Cardiac muscle cell (in vitro differentiated cells and primary cell): ENCODE measurements around the gene GAS7. TPM values are rescaled to one million over a fixed set of nuclear protein-coding genes. Genes with fewer than 3 reads are reported as not detected.

ENCODE experiments used
- DNase-seq, 2 donors: peaks; one replicate each; pipeline versions ENCODE4 v3.0.0 to v3.0.0-alpha.2; 2010 to 2017; ENCODE audit warnings: low read depth in 1 of 2, low spot score in 1 of 2
- H3K27ac ChIP-seq: fragments of 200-600 bp; sonication (generic); 2 replicates; pipeline ENCODE4 v1.5.1; 2016
- H3K27me3 ChIP-seq: fragments of 200-600 bp; sonication (generic); 2 replicates; pipeline ENCODE4 v1.6.0; 2016; ENCODE audit warnings: control low read depth
- H3K36me3 ChIP-seq: fragments of 200-600 bp; sonication (generic); 2 replicates; pipeline ENCODE4 v1.5.1; 2016; ENCODE audit warnings: control low read depth
- H3K4me1 ChIP-seq: fragments of 200-600 bp; sonication (generic); 2 replicates; pipeline ENCODE4 v1.8.1; 2017; ENCODE audit warnings: low read depth, mild to moderate bottlenecking, mixed run types
- H3K4me3 ChIP-seq: fragments of 200-600 bp; sonication (generic); 2 replicates; pipeline ENCODE4 v1.5.1; 2016; ENCODE audit warnings: mild to moderate bottlenecking
- H3K9me3 ChIP-seq: fragments of 200-600 bp; sonication (generic); 2 replicates; pipeline ENCODE4 v1.5.1; 2017; ENCODE audit warnings: low read depth, mild to moderate bottlenecking, control low read depth
- CTCF ChIP-seq: IDR thresholded peaks from 2 replicates; pipeline ENCODE4 v1.5.1; 2012; ENCODE audit warnings: low read depth, mild to moderate bottlenecking, low read length
- polyA plus RNA-seq: library from polyadenylated mRNA; unstranded; fragments of >200 nt; fragmentation: Nextera tagmentation; extraction: Ambion mirVana; gene quantifications from 2 replicates; pipeline ENCODE4 v1.2.1, GENCODE V29; 2016
- total RNA-seq: library from RNA; depleted of rRNA; stranded (reverse); fragments of >200 nt; gene quantifications from 2 replicates; pipeline ENCODE4 v1.2.3, GENCODE V29; 2016

Gene GAS7
- total and polyA plus RNA-seq, 2 experiments from 2014 or later: 6.1 to 13.5 TPM

- H3K27me3 ChIP-seq: no peaks in the 10 kb centered on the region
- H3K9me3 ChIP-seq: no peaks in the 10 kb centered on the region
- no peaks in the 10 kb centered on the region for H3K36me3 ChIP-seq
- H3K4me3 ChIP-seq: no peak overlapping the region
- H3K27ac ChIP-seq: no peak overlapping the region
- peak in 1 of 2 donors; percentile 36 for DNase-seq
- H3K4me1 ChIP-seq: no peaks in the 10 kb centered on the region
- no peak for TF ChIP-seq CTCF
Observed at GRCh38 chr17:9973669-9974447, 224.5 kb downstream of the GAS7 start.

- TF ChIP-seq CTCF: no peak
- no peaks in the 10 kb centered on the region for H3K9me3 ChIP-seq
- H3K27me3 ChIP-seq: no peaks in the 10 kb centered on the region
- H3K36me3 ChIP-seq: no peaks in the 10 kb centered on the region
- no peaks in the 10 kb centered on the region for H3K4me1 ChIP-seq
- DNase-seq: peak; percentile 49 to 80
- no peak overlapping the region for H3K4me3 ChIP-seq
- no peak overlapping the region for H3K27ac ChIP-seq
Observed at GRCh38 chr17:9971991-9972390, 226.4 kb downstream of the GAS7 start.

- Histone ChIP-seq H3K36me3 (no peaks in the 10 kb centered on the region), H3K4me3 (no peak overlapping the region), H3K27me3 (no peaks in the 10 kb centered on the region), H3K4me1 (no peaks in the 10 kb centered on the region), H3K27ac (no peak overlapping the region), H3K9me3 (no peaks in the 10 kb centered on the region)
- TF ChIP-seq CTCF: no peak
- DNase-seq: no peak
Observed at GRCh38 chr17:9969301-9969935, 229.0 kb downstream of the GAS7 start.

- no peaks in the 10 kb centered on the region for H3K4me1 ChIP-seq
- H3K9me3 ChIP-seq: no peaks in the 10 kb centered on the region
- TF ChIP-seq CTCF: no peak
- H3K27ac ChIP-seq: no peak overlapping the region
- no peak overlapping the region for H3K4me3 ChIP-seq
- no peaks in the 10 kb centered on the region for H3K36me3 ChIP-seq
- no peaks in the 10 kb centered on the region for H3K27me3 ChIP-seq
- peak in 1 of 2 donors; percentile 11 for DNase-seq
Observed at GRCh38 chr17:9968881-9969280, 229.5 kb downstream of the GAS7 start.

GRCh38 chr17:9968008-9968407 lies 230.4 kb downstream of the GAS7 start:
- Histone ChIP-seq H3K4me3 (no peak overlapping the region), H3K9me3 (no peaks in the 10 kb centered on the region), H3K27me3 (no peaks in the 10 kb centered on the region), H3K4me1 (no peaks in the 10 kb centered on the region), H3K36me3 (no peaks in the 10 kb centered on the region), H3K27ac (no peak overlapping the region)
- no peak for DNase-seq
- no peak for TF ChIP-seq CTCF
